K562 (cell line): ENCODE data around the gene BNIP2. TPM values are rescaled to one million over a fixed set of nuclear protein-coding genes. Genes with fewer than 3 reads are reported as not detected.
A peak's percentile ranks its signal among the peaks of the same experiment; 100 is the strongest.

Experiments used
- GABPB1 ChIP-seq: sonication (generic); formaldehyde crosslinking; IDR thresholded peaks from 2 replicates; pipeline ENCODE4 v1.8.0; 2022; ENCODE audit warnings: mild to moderate bottlenecking, missing genetic modification reagents
- GTF2B ChIP-seq: IDR thresholded peaks from 2 replicates; pipeline ENCODE4 v1.6.1; 2011; ENCODE audit not compliant: insufficient read length; ENCODE audit errors: extremely low read depth
- SRF ChIP-seq, 2 experiments: fragments of 250-450, 450-650 bp in 1 of 2; sonication (Bioruptor Pico) in 1 of 2; sonication (generic) in 1 of 2; formaldehyde crosslinking; IDR thresholded peaks; 2 replicates each; pipeline versions ENCODE4 v1.5.0 to v1.5.1; 2020 to 2022; ENCODE audit warnings: mild to moderate bottlenecking in 1 of 2, missing genetic modification reagents in 1 of 2
- TAF1 ChIP-seq: IDR thresholded peaks from 2 replicates; pipeline ENCODE4 v1.6.1; 2011; ENCODE audit warnings: mild to moderate bottlenecking, low read length, moderate library complexity; ENCODE audit not compliant: insufficient read depth, control insufficient read depth, severe bottlenecking; ENCODE audit errors: extremely low read depth
- ZBTB49 ChIP-seq: sonication (generic); formaldehyde crosslinking; IDR thresholded peaks from 2 replicates; pipeline ENCODE4 v1.8.0; 2022; ENCODE audit warnings: missing genetic modification reagents, mild to moderate bottlenecking, borderline replicate concordance
- ZNF76 ChIP-seq: fragments of 250-450 bp; sonication (Bioruptor Pico); IDR thresholded peaks from 2 replicates; pipeline ENCODE4 v1.4.0; 2020; ENCODE audit warnings: mild to moderate bottlenecking, moderate library complexity, borderline replicate concordance
- polyA plus RNA-seq, 8 experiments: library from polyadenylated mRNA; depleted of rRNA in 4 of 8; stranded (reverse) in 5 of 8; unstranded in 3 of 8; fragments of >200 nt; fragmentation: Nextera tagmentation in 2 of 8; fragmentation: Illumina TruSeq in 1 of 8; extraction: Ambion mirVana in 2 of 8; extraction: Trizol in 1 of 8; gene quantifications; 2 replicates each; pipeline versions ENCODE4 v1.2.1 to v1.2.3, GENCODE V29; 2011 to 2014; ENCODE audit warnings: inconsistent platforms in 1 of 8, missing spikeins in 1 of 8
- total RNA-seq, 7 experiments: library from RNA; depleted of rRNA in 6 of 7; stranded (reverse); fragments of >200 nt in 6 of 7; fragmentation: Illumina TruSeq in 2 of 7; extraction: Trizol in 2 of 7; gene quantifications; 2 replicates each; pipeline versions ENCODE4 v1.2.1 to v1.2.3, GENCODE V29; 2011 to 2021; ENCODE audit warnings: low replicate concordance in 1 of 7
- TF ChIP-seq, protein P1 (sequence below): sonication (generic); formaldehyde crosslinking; IDR thresholded peaks from 2 replicates; pipeline ENCODE4 v1.8.0; 2023; ENCODE audit warnings: mild to moderate bottlenecking, missing genetic modification reagents
- TF ChIP-seq, protein P2 (sequence below): fragments of 250-450 bp; sonication (Bioruptor Pico); IDR thresholded peaks from 2 replicates; pipeline ENCODE4 v1.9.0; 2021; ENCODE audit warnings: mild to moderate bottlenecking, inconsistent platforms

Gene BNIP2
- total and polyA plus RNA-seq, 9 of the 15 experiments (the other 6 are each of a cell fraction or from before 2014, with no cell fraction given) = 19.6 to 88.0 (median 52.5) TPM

- no peak for TF ChIP-seq ZBTB49 (CRISPR knock-in tag)
- peak; percentile 57 for TF ChIP-seq TAF1
- TF ChIP-seq, protein P1, sequence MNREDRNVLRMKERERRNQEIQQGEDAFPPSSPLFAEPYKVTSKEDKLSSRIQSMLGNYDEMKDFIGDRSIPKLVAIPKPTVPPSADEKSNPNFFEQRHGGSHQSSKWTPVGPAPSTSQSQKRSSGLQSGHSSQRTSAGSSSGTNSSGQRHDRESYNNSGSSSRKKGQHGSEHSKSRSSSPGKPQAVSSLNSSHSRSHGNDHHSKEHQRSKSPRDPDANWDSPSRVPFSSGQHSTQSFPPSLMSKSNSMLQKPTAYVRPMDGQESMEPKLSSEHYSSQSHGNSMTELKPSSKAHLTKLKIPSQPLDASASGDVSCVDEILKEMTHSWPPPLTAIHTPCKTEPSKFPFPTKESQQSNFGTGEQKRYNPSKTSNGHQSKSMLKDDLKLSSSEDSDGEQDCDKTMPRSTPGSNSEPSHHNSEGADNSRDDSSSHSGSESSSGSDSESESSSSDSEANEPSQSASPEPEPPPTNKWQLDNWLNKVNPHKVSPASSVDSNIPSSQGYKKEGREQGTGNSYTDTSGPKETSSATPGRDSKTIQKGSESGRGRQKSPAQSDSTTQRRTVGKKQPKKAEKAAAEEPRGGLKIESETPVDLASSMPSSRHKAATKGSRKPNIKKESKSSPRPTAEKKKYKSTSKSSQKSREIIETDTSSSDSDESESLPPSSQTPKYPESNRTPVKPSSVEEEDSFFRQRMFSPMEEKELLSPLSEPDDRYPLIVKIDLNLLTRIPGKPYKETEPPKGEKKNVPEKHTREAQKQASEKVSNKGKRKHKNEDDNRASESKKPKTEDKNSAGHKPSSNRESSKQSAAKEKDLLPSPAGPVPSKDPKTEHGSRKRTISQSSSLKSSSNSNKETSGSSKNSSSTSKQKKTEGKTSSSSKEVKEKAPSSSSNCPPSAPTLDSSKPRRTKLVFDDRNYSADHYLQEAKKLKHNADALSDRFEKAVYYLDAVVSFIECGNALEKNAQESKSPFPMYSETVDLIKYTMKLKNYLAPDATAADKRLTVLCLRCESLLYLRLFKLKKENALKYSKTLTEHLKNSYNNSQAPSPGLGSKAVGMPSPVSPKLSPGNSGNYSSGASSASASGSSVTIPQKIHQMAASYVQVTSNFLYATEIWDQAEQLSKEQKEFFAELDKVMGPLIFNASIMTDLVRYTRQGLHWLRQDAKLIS (CRISPR knock-in tag) = 0 out of 2 replicates have a peak, but pooled peaks have one; percentile 76
- TF ChIP-seq SRF (CRISPR knock-in tag; IDR thresholded peaks at IDR 0.05) = peak in 1 of 2 experiments; percentile 40; a peak in 1 of 4 replicates
- TF ChIP-seq ZNF76 (CRISPR knock-in tag) = peak; percentile 81; the same call in 1 of the 2 replicates
- TF ChIP-seq GABPB1 = peak; percentile 91
- TF ChIP-seq, protein P2, sequence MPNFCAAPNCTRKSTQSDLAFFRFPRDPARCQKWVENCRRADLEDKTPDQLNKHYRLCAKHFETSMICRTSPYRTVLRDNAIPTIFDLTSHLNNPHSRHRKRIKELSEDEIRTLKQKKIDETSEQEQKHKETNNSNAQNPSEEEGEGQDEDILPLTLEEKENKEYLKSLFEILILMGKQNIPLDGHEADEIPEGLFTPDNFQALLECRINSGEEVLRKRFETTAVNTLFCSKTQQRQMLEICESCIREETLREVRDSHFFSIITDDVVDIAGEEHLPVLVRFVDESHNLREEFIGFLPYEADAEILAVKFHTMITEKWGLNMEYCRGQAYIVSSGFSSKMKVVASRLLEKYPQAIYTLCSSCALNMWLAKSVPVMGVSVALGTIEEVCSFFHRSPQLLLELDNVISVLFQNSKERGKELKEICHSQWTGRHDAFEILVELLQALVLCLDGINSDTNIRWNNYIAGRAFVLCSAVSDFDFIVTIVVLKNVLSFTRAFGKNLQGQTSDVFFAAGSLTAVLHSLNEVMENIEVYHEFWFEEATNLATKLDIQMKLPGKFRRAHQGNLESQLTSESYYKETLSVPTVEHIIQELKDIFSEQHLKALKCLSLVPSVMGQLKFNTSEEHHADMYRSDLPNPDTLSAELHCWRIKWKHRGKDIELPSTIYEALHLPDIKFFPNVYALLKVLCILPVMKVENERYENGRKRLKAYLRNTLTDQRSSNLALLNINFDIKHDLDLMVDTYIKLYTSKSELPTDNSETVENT = peak; percentile 62; the same call in 1 of the 2 replicates
- TF ChIP-seq GTF2B = no peak
These were observed at the start of gene BNIP2 (continued) for GRCh38 chr15:59688782-59689625.
